ACC112 (cell line): ENCODE data around the gene ABTB1.

ENCODE experiments used
- H2AFZ ChIP-seq: fragments of 200-600 bp; sonication (generic); one replicate; pipeline ENCODE4 v1.6.0; 2017; ENCODE audit warnings: antibody characterized with exemption, low read length; ENCODE audit not compliant: unreplicated experiment
- H3K27ac ChIP-seq: fragments of 200-600 bp; sonication (generic); 2 replicates; pipeline ENCODE4 v1.5.1; 2014; ENCODE audit warnings: low read depth, mild to moderate bottlenecking, antibody characterized with exemption, low read length, moderate library complexity
- H3K27me3 ChIP-seq: fragments of 200-600 bp; sonication (generic); 2 replicates; pipeline ENCODE4 v1.6.1; 2014; ENCODE audit warnings: mild to moderate bottlenecking, antibody characterized with exemption, low read length, moderate library complexity, mixed read lengths; ENCODE audit not compliant: insufficient read depth
- H3K36me3 ChIP-seq: fragments of 200-600 bp; sonication (generic); 2 replicates; pipeline ENCODE4 v1.6.1; 2016; ENCODE audit warnings: mild to moderate bottlenecking, antibody characterized with exemption, low read length, moderate library complexity, mixed read lengths; ENCODE audit not compliant: insufficient read depth
- H3K4me1 ChIP-seq: fragments of 200-600 bp; sonication (generic); one replicate; pipeline ENCODE4 v1.6.1; 2016; ENCODE audit warnings: low read length, mixed read lengths; ENCODE audit not compliant: insufficient read depth, unreplicated experiment, control insufficient read depth
- H3K4me3 ChIP-seq: fragments of 200-600 bp; sonication (generic); 2 replicates; pipeline ENCODE4 v1.5.1; 2014; ENCODE audit warnings: mild to moderate bottlenecking, low read depth, low read length
- H3K79me2 ChIP-seq: fragments of 200-600 bp; sonication (generic); one replicate; pipeline ENCODE4 v1.6.0; 2016; ENCODE audit warnings: low read length; ENCODE audit not compliant: control insufficient read depth, unreplicated experiment, insufficient read depth

ABTB1 gene

DNA sequence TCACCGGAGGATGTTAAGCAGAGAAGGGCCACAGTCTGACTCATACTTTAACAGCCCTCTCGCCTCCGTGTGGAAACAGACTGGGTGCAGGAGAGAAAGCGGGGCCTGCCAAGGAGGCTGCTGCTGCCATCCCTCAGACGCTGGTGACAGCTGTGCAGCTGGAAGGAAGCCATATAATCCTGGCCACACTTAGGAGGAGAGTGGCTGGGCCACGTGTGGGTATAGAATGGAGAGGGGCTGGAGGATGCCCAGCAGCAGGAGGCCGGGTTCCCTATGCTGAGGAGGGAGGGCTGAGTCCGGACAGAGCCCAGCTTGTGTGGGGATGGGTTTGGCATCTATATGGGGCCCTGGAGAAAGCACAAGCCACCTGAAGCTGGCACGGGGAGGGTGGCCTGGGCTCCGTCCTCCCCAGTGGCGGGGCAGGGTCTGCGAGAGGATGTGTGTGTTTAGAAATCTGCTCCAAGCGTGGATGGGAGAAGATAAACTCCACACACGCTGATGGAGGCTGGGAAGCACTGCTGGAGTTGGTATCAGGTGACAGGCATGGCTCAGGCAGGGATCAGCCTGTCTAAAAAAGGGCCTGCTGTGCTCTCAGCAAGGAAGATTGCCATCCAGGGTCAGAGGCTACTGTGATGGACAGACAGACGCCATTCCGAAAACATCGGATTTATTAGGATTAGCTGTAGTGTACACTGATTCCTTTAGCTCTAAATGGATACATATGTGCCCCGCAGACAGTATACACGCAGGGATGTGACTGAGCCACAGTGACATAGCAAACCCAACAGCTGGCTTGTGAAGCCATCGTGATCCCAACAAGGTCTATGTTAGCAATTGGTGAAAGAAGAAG, 15.9 kb downstream of the ABTB1 start:
- Histone ChIP-seq H2AFZ (no peak overlapping the region), H3K27me3 (no peaks in the 10 kb centered on the region), H3K27ac (no peak overlapping the region), H3K4me3 (no peak overlapping the region), H3K36me3 (no peaks in the 10 kb centered on the region), H3K4me1 (peaks cover 18% of the 10 kb centered on the region), H3K79me2 (no peaks in the 10 kb centered on the region)

DNA sequence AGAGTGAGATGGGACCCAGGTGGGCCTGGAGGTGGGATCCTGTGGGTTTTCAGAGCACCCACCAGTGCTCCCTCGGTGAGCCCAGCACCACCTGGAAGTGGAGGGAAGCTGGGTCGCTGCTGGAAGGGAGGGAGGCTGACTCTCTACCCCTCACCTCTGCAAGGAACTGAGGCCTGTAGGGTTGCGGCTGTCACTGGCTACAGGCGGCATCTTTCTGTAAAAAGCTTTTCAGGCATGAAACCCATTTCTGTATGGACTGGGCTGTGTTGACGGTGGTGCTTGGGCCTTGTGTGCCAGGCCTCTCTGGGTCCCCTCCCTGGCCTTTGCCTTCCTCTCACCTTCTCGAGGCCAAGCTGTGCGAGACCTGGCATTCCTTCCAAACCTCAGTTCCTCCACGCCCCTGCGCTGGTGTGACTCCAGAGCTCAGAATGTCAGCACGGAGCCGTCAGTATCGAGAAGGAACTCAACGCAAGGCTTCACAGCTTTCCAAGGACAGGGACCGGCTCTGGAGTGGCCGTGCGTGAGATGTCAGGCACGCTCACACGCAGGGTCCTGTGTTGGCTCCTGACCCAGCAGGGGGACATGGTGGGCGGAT, 16.6 kb downstream of the ABTB1 start:
- Histone ChIP-seq H3K4me1 (peaks cover 15% of the 10 kb centered on the region), H3K4me3 (no peak overlapping the region), H3K36me3 (no peaks in the 10 kb centered on the region), H2AFZ (no peak overlapping the region), H3K79me2 (no peaks in the 10 kb centered on the region), H3K27me3 (no peaks in the 10 kb centered on the region), H3K27ac (peak overlapping the region; percentile 69; the same call in 1 of the 2 replicates)

DNA sequence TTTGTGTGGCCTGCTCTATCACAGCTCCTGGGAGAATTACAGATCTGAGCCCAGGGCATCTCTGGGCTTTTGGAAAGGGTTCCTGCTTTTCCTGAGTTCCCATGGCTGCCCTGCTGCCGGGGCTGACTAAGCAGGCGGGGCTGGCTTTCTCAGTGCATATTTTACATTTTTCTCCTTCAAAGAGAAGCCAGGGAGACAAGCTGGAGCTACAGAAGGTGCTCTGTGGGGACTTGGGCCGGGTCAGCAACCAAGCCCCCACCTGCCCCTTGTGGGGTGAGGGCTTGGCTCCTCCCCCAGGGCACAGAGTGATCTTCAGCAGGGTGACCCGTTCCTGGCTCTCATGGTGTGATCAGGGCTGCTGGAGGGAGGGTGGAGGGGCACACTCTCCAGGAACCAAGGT, 17.4 kb downstream of the ABTB1 start:
- Histone ChIP-seq H3K27ac (peak overlapping the region; percentile 69), H3K4me1 (peaks cover 15% of the 10 kb centered on the region), H3K79me2 (no peaks in the 10 kb centered on the region), H3K36me3 (no peaks in the 10 kb centered on the region), H3K27me3 (no peaks in the 10 kb centered on the region), H2AFZ (peak overlapping the region; percentile 65), H3K4me3 (no peak overlapping the region)

DNA sequence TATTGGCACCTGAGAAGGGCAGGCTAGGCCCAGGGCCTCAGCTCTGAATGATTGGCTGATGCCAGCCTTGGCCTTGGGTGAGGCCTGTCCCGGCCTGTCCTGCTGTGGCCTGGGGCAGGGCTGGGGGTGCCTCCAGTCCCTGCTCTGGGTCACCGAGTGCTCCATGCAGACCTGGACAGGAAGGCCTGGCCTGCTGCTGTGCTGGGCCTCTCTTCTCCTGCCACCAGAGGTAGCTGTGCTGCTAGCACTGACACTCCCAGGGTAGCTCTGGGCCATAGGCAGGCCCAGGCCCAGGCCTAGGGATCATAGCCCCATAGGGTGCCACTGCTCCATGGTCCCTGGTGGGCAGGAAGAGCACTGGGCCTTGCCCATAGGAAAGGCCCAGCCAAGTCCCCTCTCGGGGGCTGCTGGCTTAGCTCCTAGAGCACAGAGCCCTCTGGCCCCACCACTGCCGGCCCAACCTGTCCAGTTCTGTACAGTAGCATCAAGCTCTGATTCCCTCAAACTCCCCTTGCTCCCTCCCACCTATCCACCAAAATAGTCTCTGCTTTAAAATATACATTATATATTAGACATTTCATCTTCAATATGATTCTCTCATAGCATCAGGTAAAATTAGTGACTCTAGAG, 18.2 kb downstream of the ABTB1 start:
- no peak overlapping the region for H2AFZ ChIP-seq

DNA sequence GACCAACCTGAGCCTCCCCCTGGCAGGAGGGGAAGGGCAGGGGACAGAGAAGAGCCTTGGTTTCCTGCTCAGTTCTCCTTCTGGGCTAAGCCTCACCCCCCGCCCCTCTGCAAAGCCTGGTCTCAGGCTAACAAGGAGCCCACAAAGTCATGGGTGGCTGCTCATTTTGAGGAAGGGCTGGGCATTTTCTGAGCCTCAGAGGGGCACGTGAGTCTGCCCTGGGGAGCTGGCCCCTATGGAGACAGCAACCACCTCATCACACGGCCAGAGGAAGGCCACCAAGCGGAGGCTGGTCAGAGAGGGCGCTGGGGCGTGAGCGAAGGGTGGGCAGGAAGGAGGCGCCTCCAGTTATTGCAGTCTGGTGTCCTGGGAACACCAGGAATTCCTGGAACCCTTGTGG, 18.7 kb downstream of the ABTB1 start:
- peaks cover 17% of the 10 kb centered on the region for H3K4me1 ChIP-seq
- 0 out of 2 replicates have a peak overlapping the region, but pooled peaks have one; percentile 15 for H3K27ac ChIP-seq
- H2AFZ ChIP-seq = no peak overlapping the region

More for the DNA sequence above, 18.2 kb downstream of the ABTB1 start:
- Histone ChIP-seq H3K27me3 (no peaks in the 10 kb centered on the region), H3K27ac (peak overlapping the region; percentile 69), H3K4me1 (peaks cover 15% of the 10 kb centered on the region), H3K4me3 (no peak overlapping the region), H3K79me2 (no peaks in the 10 kb centered on the region), H3K36me3 (no peaks in the 10 kb centered on the region)

DNA sequence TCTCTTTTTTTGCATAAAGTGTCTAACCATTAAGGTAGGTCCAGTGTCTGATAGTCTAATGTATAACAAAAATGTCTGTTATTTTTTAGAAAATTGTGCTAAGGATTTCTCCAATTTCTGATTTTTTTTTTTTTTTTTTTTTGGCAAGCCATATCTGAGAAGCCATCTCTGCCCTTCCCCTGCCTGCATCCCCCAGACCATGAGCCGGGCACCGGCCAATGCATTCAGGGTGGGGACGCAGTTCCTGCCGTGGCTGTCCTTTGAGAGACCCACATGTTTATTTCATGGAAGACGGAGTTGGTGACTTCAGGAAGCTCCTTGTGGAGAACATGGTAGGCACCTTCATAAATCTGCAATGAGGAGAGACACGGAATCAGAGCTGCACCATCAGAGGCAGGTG, 19.2 kb downstream of the ABTB1 start:
- Histone ChIP-seq H3K27ac (no peak overlapping the region), H3K4me1 (peaks cover 22% of the 10 kb centered on the region), H3K27me3 (no peaks in the 10 kb centered on the region)

More for the DNA sequence above, 18.7 kb downstream of the ABTB1 start:
- no peaks in the 10 kb centered on the region for H3K79me2 ChIP-seq
- no peak overlapping the region for H3K4me3 ChIP-seq
- no peaks in the 10 kb centered on the region for H3K36me3 ChIP-seq
- no peaks in the 10 kb centered on the region for H3K27me3 ChIP-seq

DNA sequence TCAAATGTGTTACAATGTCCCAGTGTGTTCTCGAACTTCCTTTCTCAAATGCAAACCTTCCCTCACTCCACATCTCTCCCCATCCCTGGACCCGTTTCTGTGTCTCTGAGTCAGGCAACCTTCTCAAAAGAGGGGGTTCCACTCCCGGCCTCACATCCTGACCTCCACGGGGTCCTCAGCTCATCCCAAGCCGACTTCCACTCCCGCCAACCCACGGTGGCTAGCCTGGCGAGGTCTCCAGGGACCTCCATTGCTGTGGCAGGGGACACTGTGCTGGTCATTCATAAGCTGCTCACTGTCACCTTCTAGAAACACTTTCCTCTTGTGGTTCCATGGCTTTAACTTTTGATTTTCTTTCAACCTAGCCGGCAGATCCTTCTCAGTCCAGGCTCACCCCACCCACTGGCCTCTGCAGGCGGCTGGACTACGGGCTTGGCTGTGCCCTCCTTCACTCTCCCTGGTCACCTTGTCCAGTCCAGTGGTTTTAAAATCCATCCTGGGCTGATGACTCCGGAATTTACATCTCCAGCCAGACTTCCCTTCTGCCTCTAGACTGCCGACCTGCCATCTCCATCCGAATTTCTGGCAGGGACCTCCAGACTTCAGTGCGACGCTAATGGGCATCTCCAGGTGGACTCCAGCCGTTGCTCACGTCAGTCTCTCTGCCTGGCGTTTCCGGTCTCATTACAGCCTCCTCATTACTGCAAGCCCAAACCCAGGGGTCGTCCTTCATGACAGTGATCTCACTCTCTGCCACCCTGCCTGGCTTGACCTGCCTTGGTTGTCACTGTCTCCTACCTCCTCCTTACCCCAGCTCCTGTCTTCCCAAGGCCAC, 20.0 kb downstream of the ABTB1 start:
- Histone ChIP-seq H3K27ac (no peak overlapping the region), H2AFZ (no peak overlapping the region), H3K4me1 (peaks cover 29% of the 10 kb centered on the region), H3K36me3 (no peaks in the 10 kb centered on the region), H3K27me3 (no peaks in the 10 kb centered on the region), H3K79me2 (no peaks in the 10 kb centered on the region), H3K4me3 (no peak overlapping the region)

More for the DNA sequence above, 19.2 kb downstream of the ABTB1 start:
- Histone ChIP-seq H3K79me2 (no peaks in the 10 kb centered on the region), H3K4me3 (no peak overlapping the region), H2AFZ (no peak overlapping the region), H3K36me3 (no peaks in the 10 kb centered on the region)

DNA sequence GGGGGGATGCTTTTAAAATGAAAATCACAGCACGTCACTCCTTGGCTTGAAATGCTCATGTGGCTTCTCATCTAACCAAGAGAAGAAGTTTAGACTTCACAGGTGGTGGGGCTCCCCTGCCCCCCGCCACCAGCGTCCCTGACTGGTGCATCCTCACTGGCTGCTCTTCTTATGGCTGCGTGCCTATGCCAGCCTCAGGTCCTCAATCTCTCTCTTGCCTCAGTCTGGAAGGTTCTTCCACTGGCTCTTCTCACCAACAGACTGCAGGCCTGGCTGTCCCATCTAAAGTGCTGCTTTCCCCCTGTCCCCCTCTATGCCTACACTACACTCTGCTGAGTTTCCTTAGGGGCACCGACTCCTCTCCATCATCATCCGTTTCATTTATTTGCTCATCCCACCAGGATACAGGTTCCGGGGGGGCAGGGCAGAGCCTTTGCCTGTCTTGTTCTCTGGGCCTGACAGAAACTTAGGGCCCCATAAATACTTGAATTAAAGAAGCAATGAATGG, 20.6 kb downstream of the ABTB1 start:
- no peak overlapping the region for H2AFZ ChIP-seq
- H3K27me3 ChIP-seq = no peaks in the 10 kb centered on the region
- H3K4me3 ChIP-seq = no peak overlapping the region
- H3K4me1 ChIP-seq = peaks cover 36% of the 10 kb centered on the region
- H3K36me3 ChIP-seq = no peaks in the 10 kb centered on the region
- no peak overlapping the region for H3K27ac ChIP-seq
- no peaks in the 10 kb centered on the region for H3K79me2 ChIP-seq

DNA sequence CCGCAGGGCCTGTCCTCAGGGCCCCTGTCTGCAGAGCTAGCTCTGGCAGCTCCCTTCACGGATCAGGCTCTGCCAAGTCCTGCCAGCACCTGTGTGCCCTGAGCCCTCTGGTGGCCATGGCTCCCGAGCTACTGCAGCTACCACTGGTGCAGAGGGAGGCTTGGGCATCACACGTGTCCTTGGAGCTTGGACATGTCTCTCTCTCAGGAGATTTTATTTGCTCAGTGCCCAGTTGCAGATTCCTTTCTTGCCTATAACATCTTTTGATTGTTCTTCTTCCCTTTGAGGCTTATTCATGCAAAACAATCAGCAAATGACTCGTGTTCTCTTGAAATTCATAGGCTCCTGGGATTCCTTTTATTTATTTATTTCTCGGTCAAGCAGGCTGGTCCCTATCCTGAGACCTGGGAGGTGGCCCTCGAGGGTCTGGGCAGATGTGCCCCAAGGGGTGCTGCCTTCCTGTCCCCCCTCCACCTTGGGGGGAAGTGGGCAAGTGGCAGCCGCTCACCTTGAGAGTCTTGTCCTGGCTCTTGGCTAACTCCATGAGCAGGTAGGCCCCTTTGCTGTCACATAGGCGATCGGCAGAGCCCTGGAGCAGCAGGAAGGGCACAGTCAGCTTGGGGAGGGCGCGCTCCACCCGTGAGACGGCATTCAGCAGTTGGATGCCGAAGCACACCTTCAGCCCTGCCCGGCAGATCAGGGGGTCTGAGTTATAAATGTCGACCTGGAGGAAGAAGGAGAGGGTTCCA, 21.9 kb downstream of the ABTB1 start:
- Histone ChIP-seq H3K27me3 (no peaks in the 10 kb centered on the region), H2AFZ (no peak overlapping the region), H3K27ac (no peak overlapping the region), H3K79me2 (no peaks in the 10 kb centered on the region), H3K4me1 (peaks cover 45% of the 10 kb centered on the region), H3K4me3 (no peak overlapping the region), H3K36me3 (no peaks in the 10 kb centered on the region)
